ENCODE results near the gene SMAD6.
"Not testable (repeated sequence)": the region's sequence is repeated elsewhere in the genome, so short reads cannot be mapped to it uniquely, and the experiment has no call there.

Gene SMAD6

DNA sequence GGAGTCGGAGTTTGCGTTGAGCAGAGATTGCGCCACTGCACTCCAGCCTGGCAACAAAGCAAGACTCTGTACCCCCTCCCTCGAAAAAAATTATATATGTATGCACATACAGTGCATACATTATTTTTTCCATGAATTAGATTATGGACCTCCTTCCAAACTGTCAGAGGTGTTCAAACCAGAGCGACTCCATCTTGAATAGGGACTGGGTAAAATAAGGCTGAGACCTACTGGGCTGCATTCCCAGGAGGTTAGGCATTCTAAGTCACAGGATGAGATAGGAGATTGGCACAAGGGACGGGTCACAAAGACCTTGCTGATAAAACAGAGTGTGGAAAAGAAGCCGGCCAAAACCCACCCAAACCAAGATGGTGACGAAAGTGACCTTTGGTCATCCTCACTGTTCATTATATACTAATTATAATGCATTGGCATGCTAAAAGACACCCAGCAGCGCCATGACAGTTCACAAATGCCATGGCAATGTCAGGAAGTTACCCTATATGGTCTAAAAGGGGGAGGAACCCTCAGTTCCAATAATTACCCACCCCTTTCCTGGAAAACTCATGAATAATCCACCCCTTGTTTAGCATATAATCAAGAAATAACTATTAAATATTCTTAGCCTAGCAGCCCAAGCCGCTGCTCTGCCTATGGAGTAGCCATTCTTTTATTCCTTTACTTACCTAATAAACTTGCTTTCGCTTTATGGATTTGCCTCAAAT lies 126.9 kb downstream of the SMAD6 start:
- not testable (repeated sequence) for DNase-seq

DNA sequence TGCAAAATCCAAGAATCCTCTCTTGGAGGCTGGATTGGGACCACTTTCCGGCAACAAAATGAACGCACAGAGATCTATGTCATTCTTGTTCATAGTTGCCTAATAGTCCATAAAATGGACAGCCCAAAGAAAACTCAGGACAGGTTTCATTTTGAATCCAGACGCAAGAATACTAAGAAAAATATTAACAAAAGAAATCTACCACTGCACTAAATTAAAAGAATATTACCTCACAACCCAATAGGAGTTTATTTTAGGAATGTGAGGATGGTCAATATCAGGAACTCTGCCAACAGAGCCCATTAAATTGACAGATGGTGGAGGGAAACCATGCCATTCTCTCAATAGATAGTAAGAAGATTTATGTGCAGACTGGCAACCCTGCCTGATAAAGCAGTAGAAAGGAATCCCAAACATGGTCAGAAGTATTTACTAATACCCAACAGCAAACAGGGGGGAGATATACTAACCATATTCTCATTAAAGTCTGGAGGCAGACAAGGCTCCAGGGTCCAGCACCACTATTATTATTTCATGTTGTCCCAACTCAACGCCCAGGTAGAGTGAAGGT lies 127.6 kb downstream of the SMAD6 start:
- no peak for DNase-seq

DNA sequence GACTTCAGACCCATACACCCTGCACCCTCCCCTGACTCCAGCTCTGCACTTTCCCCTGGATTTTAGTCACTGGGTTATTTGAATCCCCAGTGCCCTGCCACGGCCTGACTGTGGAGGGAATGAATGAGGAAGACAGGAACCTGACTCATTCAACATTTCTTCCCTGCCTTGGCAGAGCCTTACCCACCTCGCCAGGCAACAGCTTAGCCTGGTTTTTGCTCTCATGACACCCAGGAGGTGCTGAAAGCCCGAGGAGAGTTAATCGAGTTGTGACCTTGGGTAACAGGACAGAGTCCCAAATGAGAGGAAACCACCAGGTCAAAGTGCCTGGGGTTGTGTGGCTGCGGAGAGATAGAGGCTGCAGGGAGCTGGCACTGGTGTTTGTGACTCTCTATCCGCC lies 128.3 kb downstream of the SMAD6 start:
- no peak for DNase-seq

DNA sequence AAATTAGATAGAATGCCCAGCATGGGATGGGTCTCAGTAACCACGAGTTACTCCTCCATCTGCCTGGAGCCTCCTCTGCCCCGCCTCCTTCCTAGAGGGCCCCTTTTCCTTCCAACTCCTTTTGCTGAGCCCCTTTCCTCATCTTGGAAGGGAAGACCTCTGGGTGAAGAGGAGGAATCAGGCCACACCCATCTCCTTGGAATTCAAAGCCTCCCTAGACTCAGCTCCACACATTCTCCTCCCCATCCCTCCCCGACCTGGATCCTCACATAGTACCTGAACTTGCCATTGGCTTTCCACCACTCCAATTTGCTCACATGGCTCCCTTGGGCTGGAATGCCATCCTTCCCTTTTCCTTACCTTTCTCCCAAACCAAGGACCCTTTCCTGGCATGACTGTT lies 128.8 kb downstream of the SMAD6 start:
- no peak for DNase-seq

DNA sequence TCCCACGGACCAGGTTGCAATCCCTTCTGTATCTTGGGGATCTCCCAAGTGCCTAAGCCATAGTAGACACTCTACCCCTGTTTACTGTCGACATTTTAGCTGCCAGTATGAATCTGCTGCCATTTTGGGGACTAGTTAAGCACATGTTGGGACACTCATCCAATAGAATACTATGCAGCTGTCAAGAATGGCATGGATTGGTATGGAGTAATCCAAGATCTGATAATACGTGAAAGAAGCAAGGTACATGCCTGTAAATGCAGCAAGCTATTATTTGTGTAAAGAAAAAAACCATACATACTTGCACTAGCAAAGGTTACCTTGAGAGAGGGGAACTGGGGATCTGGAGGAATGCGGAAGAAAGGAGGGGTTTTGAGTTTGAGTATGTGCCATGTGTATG lies 129.3 kb downstream of the SMAD6 start:
- DNase-seq: no peak

DNA sequence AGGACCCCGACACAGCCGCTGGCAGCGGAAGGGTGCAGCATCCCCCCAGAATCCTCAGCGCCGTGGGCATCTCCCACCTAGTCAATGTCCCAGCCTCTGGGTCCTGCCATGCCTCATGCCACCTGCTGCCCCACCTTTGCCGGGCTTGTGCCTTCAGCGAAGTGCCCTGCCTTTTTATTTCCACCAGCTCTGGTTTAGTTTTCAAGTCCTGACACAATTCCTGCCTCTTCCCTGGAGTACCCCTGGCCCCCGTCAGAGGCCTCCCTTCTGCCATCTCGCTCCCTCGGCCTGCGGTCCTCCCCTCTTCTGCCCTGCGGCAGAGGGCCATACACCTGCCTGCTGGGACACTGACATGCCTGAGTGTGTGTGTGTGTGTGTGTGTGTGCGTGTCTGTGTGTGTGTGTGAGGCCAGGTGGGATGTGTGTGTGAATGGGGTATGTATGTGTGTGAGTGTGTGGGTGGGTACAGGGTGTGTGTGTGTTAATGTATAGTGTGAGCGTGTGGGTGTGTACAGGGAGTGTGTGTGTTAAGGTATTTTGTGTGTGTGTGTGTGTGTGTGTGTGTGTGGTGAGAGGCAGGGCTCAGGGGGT lies 129.9 kb downstream of the SMAD6 start:
- no peak for DNase-seq

Measured in NCI-H187 (cell line).